ENCODE measurements around the gene PRODH.
"Not testable (repeated sequence)": the region's sequence is repeated elsewhere in the genome, so short reads cannot be mapped to it uniquely, and the experiment has no call there.

The PRODH gene
- 0 to 0.49 (median 0.07) reads per million in 18 experiments for total RNA-seq

GRCh38 chr22:18935889-18936529, at the start of gene PRODH:
TSS of gene PRODH (minus strand) at chr22:18936293. CDS start at chr22:18936287, 6 bp downstream.
- DNase-seq: no peak

- DNase-seq: no peak
These were observed 49.7 kb upstream of the PRODH start for GRCh38 chr22:18985780-18986179.

- DNase-seq: no peak
These were observed 48.5 kb upstream of the PRODH start for GRCh38 chr22:18984564-18984963.

GRCh38 chr22:18983120-18983651, 47.1 kb upstream of the PRODH start:
- DNase-seq: no peak

GRCh38 chr22:18980829-18981228, 44.7 kb upstream of the PRODH start:
- no peak for DNase-seq

GRCh38 chr22:18979957-18980356, 43.9 kb upstream of the PRODH start:
- DNase-seq: no peak

GRCh38 chr22:18978506-18978905, 42.4 kb upstream of the PRODH start:
- DNase-seq: no peak

GRCh38 chr22:18977824-18978425, 41.8 kb upstream of the PRODH start:
- DNase-seq: no peak

GRCh38 chr22:18976197-18976751, 40.2 kb upstream of the PRODH start:
- DNase-seq: no peak

- DNase-seq: no peak
These were observed 39.5 kb upstream of the PRODH start for GRCh38 chr22:18975434-18976196.

- DNase-seq: no peak
These were observed 38.5 kb upstream of the PRODH start for GRCh38 chr22:18974477-18975180.

GRCh38 chr22:18973264-18974031, 37.4 kb upstream of the PRODH start:
- DNase-seq: no peak

GRCh38 chr22:18972591-18972990, 36.5 kb upstream of the PRODH start:
- not testable (repeated sequence) for DNase-seq

- not testable (repeated sequence) for DNase-seq
These were observed 35.9 kb upstream of the PRODH start for GRCh38 chr22:18972029-18972428.

GRCh38 chr22:18971321-18971751, 35.2 kb upstream of the PRODH start:
- no peak for DNase-seq

- no peak for DNase-seq
These were observed 34.8 kb upstream of the PRODH start for GRCh38 chr22:18970948-18971315.

- no peak for DNase-seq
These were observed 34.3 kb upstream of the PRODH start for GRCh38 chr22:18970176-18970947.

- DNase-seq: not testable (repeated sequence)
These were observed 33.3 kb upstream of the PRODH start for GRCh38 chr22:18969158-18969942.

GRCh38 chr22:18968011-18968749, 32.1 kb upstream of the PRODH start:
- peak in 1 of 2 donors; percentile 22 for DNase-seq
